Measurements from ENCODE around the gene MYO3A. TPM values are rescaled to one million over a fixed set of nuclear protein-coding genes. Genes with fewer than 3 reads are reported as not detected.
A peak's percentile ranks its signal among the peaks of the same experiment; 100 is the strongest.

MYO3A gene
- total RNA-seq, 1 donor from 2014 or later: 1.1 TPM

DNA sequence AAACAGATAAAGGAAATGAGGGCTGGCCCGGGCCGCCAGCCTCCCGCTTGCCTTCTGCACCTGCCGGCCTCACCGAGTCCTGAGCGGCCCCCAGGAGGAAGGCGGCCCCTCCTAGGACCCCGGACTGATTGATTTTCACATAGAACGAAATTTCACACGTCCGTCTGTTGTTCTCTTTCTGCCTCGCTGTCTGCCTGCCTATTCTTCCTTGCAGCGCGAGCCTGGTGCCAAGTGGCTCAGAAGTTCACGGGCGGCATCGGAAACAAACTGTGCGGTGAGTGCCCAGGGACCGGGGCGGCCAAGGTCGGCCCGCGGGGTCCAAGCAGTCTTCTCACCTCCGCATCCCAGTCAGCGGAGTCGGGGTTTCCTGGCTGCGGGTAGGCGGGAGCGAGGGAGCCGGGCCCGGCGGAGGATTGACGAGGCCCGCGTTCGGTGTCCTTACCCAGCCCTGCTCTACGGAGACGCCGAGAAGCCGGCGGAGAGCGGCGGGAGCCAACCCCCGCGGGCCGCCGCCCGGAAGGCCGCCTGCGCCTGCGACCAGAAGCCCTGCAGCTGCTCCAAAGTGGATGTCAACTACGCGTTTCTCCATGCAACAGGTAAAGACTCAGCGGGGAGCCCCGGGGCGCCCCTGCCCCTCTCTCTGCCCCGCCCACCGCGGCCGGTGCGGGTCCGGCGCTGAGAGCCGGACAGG is 283.5 kb downstream of the MYO3A start:
- ChIA-PET POLR2A (no interaction called here), CTCF (no interaction called here)
- peaks cover 76% of the 10 kb centered on the region for H3K27me3 Mint-ChIP-seq
- TF ChIP-seq, protein P1, sequence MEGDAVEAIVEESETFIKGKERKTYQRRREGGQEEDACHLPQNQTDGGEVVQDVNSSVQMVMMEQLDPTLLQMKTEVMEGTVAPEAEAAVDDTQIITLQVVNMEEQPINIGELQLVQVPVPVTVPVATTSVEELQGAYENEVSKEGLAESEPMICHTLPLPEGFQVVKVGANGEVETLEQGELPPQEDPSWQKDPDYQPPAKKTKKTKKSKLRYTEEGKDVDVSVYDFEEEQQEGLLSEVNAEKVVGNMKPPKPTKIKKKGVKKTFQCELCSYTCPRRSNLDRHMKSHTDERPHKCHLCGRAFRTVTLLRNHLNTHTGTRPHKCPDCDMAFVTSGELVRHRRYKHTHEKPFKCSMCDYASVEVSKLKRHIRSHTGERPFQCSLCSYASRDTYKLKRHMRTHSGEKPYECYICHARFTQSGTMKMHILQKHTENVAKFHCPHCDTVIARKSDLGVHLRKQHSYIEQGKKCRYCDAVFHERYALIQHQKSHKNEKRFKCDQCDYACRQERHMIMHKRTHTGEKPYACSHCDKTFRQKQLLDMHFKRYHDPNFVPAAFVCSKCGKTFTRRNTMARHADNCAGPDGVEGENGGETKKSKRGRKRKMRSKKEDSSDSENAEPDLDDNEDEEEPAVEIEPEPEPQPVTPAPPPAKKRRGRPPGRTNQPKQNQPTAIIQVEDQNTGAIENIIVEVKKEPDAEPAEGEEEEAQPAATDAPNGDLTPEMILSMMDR (IDR thresholded peaks at IDR 0.05): no peak
- H3K4me3 Mint-ChIP-seq: peak overlapping the region; percentile 32
- H3K9me3 Mint-ChIP-seq: no peaks in the 10 kb centered on the region
- H3K4me1 Mint-ChIP-seq: peaks cover 39% of the 10 kb centered on the region
- no peak overlapping the region for H3K27ac Mint-ChIP-seq
- ATAC-seq (ENCODE audit: low read depth) (no peak), DNase-seq (no peak)
- H3K36me3 Mint-ChIP-seq (ENCODE audit: low read depth): no peaks in the 10 kb centered on the region
- intact Hi-C loops (cut with micrococcal nuclease): loop anchor here (10.0 kb wide), 1 partner anchor 1527 kb away; the partner anchor contains the start of gene MKX

DNA sequence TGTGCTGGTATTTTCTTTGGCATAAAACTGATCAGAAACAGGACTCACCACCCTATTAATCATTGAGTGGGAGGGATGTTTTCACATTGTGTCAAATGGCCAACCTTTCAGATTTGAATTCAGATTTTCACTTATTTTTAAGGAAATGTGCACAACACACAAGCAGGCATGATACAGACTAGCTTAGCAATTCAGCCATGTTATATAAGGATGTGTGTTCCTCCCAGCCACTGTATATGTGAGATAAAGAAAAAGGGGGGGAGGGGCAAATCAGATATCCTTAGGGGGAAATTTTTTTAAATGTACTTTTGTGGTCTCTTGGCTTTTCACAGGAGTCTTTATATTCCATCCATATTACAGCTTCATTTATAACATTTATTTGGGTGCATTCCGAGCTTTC is 285.6 kb downstream of the MYO3A start:
- intact Hi-C loops (cut with micrococcal nuclease): loop anchor here (10.0 kb wide), 1 partner anchor 1525 kb away; the partner anchor contains the start of gene MKX
- TF ChIP-seq, protein P1 (IDR thresholded peaks at IDR 0.05): no peak
- ATAC-seq (ENCODE audit: low read depth) (no peak), DNase-seq (no peak)
- CTCF ChIA-PET: no interaction called here
- no peak overlapping the region for H3K4me3 Mint-ChIP-seq
- H3K27ac Mint-ChIP-seq: no peak overlapping the region
- no peaks in the 10 kb centered on the region for H3K36me3 Mint-ChIP-seq (ENCODE audit: low read depth)
- H3K4me1 Mint-ChIP-seq: peaks cover 35% of the 10 kb centered on the region
- no peaks in the 10 kb centered on the region for H3K9me3 Mint-ChIP-seq
- POLR2A ChIA-PET: no interaction called here
- peaks cover 72% of the 10 kb centered on the region for H3K27me3 Mint-ChIP-seq

DNA sequence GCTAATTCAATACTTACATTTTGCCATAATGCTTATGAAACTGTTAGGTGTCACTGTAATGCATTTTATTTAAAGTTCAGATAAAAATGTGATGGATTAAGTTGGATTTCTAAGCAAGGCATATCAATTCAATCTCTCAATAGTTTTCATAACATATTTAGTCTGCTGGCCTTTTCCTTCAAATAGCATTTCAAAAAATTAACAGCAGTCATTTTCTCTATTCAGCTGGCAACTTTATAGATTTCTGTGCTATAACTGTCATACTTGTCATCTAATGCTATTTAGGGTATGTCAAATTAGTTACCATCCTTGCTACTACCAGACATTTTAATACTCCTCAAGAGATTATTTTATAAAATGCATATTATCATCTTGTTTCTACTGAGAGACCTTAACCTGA is 286.9 kb downstream of the MYO3A start:
- Mint-ChIP-seq H3K27ac (no peak overlapping the region), H3K4me1 (peaks cover 23% of the 10 kb centered on the region), H3K36me3 (ENCODE audit: low read depth) (no peaks in the 10 kb centered on the region), H3K4me3 (no peak overlapping the region), H3K27me3 (peaks cover 71% of the 10 kb centered on the region), H3K9me3 (no peaks in the 10 kb centered on the region)
- no peak for DNase-seq
- ATAC-seq (ENCODE audit: low read depth): no peak
- ChIA-PET POLR2A (no interaction called here), CTCF (no interaction called here)
- TF ChIP-seq, protein P1 (IDR thresholded peaks at IDR 0.05): no peak
- intact Hi-C loops (cut with micrococcal nuclease): no loop called here

DNA sequence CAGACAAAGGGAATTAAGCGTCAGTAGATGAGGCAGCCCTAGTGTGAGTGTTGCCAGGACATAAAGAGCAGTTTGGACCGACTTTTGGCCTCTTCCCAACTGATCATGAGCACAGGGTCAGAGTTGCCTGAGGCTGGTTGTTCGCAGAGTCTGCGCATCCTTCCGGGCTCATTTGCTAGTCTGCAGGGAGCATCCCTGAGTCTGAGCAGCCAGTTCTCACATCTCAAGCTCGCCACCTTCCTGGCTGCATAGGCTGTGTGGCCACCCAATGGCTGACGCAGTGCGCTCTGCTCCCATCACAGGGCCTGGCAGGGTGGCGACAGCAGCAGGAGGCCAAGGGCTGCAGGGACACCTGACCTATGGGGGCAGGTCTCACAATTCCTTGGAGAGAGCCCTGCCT is 287.5 kb downstream of the MYO3A start:
- TF ChIP-seq, protein P1 (IDR thresholded peaks at IDR 0.05): no peak
- no peaks in the 10 kb centered on the region for H3K36me3 Mint-ChIP-seq (ENCODE audit: low read depth)

DNA sequence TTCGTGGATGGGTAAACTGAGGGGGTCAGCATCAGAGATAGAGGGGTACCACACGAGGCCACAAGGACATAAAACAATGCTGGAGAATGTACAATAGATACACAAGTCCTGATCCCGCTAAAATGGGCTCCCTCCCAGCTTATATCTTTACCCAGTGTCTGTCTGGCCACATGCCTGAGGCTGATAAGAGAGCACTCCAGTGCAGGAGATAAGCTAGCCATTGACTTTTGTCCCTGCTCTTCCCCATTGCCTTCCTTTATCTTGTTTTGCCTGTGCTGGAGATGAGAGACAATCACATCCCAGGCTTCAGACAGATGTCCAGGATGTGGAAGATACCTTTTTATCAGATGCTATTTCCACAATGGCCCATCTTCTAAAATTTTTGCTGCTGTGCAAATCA is 288.5 kb downstream of the MYO3A start:
- intact Hi-C loops (cut with micrococcal nuclease): no loop called here
- no peaks in the 10 kb centered on the region for H3K9me3 Mint-ChIP-seq
- no peak overlapping the region for H3K27ac Mint-ChIP-seq
- CTCF ChIA-PET: no interaction called here
- peaks cover 62% of the 10 kb centered on the region for H3K27me3 Mint-ChIP-seq
- no peak overlapping the region for H3K4me3 Mint-ChIP-seq
- TF ChIP-seq, protein P1 (IDR thresholded peaks at IDR 0.05): no peak
- POLR2A ChIA-PET: no interaction called here
- peaks cover 8% of the 10 kb centered on the region for H3K4me1 Mint-ChIP-seq
- no peaks in the 10 kb centered on the region for H3K36me3 Mint-ChIP-seq (ENCODE audit: low read depth)
- DNase-seq (no peak), ATAC-seq (ENCODE audit: low read depth) (no peak)

More for the DNA sequence above, 287.5 kb downstream of the MYO3A start:
- DNase-seq: no peak
- ATAC-seq (ENCODE audit: low read depth): no peak
- no peak overlapping the region for H3K4me3 Mint-ChIP-seq
- ChIA-PET CTCF (no interaction called here), POLR2A (no interaction called here)
- peaks cover 16% of the 10 kb centered on the region for H3K4me1 Mint-ChIP-seq
- no peaks in the 10 kb centered on the region for H3K9me3 Mint-ChIP-seq
- H3K27ac Mint-ChIP-seq: no peak overlapping the region
- peaks cover 67% of the 10 kb centered on the region for H3K27me3 Mint-ChIP-seq
- intact Hi-C loops (cut with micrococcal nuclease): no loop called here

Data from activated B cell treated with CpG ODN at 0.5 μM for 24 hours (primary cell).